ENCODE results near the gene ADAMTS3. TPM values are rescaled to one million over a fixed set of nuclear protein-coding genes. Genes with fewer than 3 reads are reported as not detected.
A peak's percentile ranks its signal among the peaks of the same experiment; 100 is the strongest.

ADAMTS3 gene
- total RNA-seq, 1 donor from 2014 or later = 0.10 TPM

GRCh38 chr4:72330381-72330780, 238.6 kb downstream of the ADAMTS3 start:
- Mint-ChIP-seq H3K9me3 (ENCODE audit: unreplicated experiment) (no peaks in the 10 kb centered on the region), H3K36me3 (ENCODE audit: unreplicated experiment) (no peaks in the 10 kb centered on the region), H3K27ac (ENCODE audit: unreplicated experiment) (no peak overlapping the region), H3K4me3 (ENCODE audit: unreplicated experiment) (no peak overlapping the region), H3K4me1 (ENCODE audit: low read depth, unreplicated experiment) (no peaks in the 10 kb centered on the region), H3K27me3 (ENCODE audit: unreplicated experiment) (no peaks in the 10 kb centered on the region)
- TF ChIP-seq, protein P1, sequence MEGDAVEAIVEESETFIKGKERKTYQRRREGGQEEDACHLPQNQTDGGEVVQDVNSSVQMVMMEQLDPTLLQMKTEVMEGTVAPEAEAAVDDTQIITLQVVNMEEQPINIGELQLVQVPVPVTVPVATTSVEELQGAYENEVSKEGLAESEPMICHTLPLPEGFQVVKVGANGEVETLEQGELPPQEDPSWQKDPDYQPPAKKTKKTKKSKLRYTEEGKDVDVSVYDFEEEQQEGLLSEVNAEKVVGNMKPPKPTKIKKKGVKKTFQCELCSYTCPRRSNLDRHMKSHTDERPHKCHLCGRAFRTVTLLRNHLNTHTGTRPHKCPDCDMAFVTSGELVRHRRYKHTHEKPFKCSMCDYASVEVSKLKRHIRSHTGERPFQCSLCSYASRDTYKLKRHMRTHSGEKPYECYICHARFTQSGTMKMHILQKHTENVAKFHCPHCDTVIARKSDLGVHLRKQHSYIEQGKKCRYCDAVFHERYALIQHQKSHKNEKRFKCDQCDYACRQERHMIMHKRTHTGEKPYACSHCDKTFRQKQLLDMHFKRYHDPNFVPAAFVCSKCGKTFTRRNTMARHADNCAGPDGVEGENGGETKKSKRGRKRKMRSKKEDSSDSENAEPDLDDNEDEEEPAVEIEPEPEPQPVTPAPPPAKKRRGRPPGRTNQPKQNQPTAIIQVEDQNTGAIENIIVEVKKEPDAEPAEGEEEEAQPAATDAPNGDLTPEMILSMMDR (IDR thresholded peaks at IDR 0.05; ENCODE audit: partially characterized antibody, unreplicated experiment) = no peak
- DNase-seq = no peak

- Mint-ChIP-seq H3K4me1 (ENCODE audit: low read depth, unreplicated experiment) (no peaks in the 10 kb centered on the region), H3K27ac (ENCODE audit: unreplicated experiment) (no peak overlapping the region), H3K9me3 (ENCODE audit: unreplicated experiment) (no peaks in the 10 kb centered on the region), H3K36me3 (ENCODE audit: unreplicated experiment) (no peaks in the 10 kb centered on the region), H3K4me3 (ENCODE audit: unreplicated experiment) (no peak overlapping the region), H3K27me3 (ENCODE audit: unreplicated experiment) (no peaks in the 10 kb centered on the region)
- TF ChIP-seq, protein P1 (IDR thresholded peaks at IDR 0.05; ENCODE audit: partially characterized antibody, unreplicated experiment) = peak; percentile 64
- DNase-seq = no peak
These were observed 242.1 kb downstream of the ADAMTS3 start for GRCh38 chr4:72326692-72327632.

GRCh38 chr4:72325215-72325614, 243.8 kb downstream of the ADAMTS3 start:
- Mint-ChIP-seq H3K9me3 (ENCODE audit: unreplicated experiment) (no peaks in the 10 kb centered on the region), H3K27me3 (ENCODE audit: unreplicated experiment) (no peaks in the 10 kb centered on the region), H3K27ac (ENCODE audit: unreplicated experiment) (no peak overlapping the region), H3K4me1 (ENCODE audit: low read depth, unreplicated experiment) (no peaks in the 10 kb centered on the region), H3K36me3 (ENCODE audit: unreplicated experiment) (no peaks in the 10 kb centered on the region), H3K4me3 (ENCODE audit: unreplicated experiment) (no peak overlapping the region)
- TF ChIP-seq, protein P1 (IDR thresholded peaks at IDR 0.05; ENCODE audit: partially characterized antibody, unreplicated experiment) = no peak
- no peak for DNase-seq

GRCh38 chr4:72323227-72323626, 245.8 kb downstream of the ADAMTS3 start:
- TF ChIP-seq, protein P1 (IDR thresholded peaks at IDR 0.05; ENCODE audit: partially characterized antibody, unreplicated experiment) = no peak
- no peak overlapping the region for H3K27ac Mint-ChIP-seq (ENCODE audit: unreplicated experiment)
- DNase-seq = no peak
- no peaks in the 10 kb centered on the region for H3K27me3 Mint-ChIP-seq (ENCODE audit: unreplicated experiment)
- no peaks in the 10 kb centered on the region for H3K4me1 Mint-ChIP-seq (ENCODE audit: low read depth, unreplicated experiment)
- H3K36me3 Mint-ChIP-seq (ENCODE audit: unreplicated experiment) = no peaks in the 10 kb centered on the region
- H3K4me3 Mint-ChIP-seq (ENCODE audit: unreplicated experiment) = no peak overlapping the region
- H3K9me3 Mint-ChIP-seq (ENCODE audit: unreplicated experiment) = no peaks in the 10 kb centered on the region
